Measurements from ENCODE around the gene TICAM1. TPM values are rescaled to one million over a fixed set of nuclear protein-coding genes. Genes with fewer than 3 reads are reported as not detected.

TICAM1 gene
- total RNA-seq, 2 donors from 2014 or later, result 2.9 to 4.6 TPM

DNA sequence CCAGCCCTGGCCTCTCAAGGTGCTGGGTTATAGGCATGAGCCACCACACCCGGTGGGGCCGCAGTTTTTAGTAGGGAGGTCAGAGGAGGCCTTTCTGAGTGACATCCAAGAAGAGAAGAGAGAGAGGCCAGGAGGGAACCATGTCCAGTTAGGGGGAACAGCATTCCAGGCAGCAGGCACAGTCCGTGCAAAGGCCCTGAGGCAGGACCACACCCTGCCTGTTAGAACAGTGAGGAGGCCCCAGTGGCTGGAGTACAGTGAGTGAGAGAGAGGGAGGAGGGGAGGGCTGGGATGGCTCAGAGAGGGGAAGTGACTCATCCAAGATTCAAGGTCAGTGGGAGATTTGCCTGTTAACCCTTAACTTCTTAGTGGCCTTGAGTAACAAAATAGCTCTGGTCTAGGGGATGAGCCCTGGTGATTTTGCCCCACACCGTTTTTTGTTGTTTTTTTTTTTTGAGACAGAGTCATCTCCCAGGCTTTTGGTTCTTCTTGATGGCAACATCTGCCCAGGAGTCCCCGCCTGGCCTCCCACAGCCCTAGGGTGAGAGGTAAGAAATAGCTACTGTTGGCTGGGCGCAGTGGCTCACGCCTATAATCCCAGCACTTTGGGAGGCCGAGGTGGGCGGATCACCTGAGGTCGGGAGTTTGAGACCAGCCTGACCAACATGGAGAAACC is 38.7 kb upstream of the TICAM1 start:
- Histone ChIP-seq H3K4me3 (ENCODE audit: low read length) (no peak overlapping the region), H3K27me3 (ENCODE audit: control insufficient read depth, insufficient read depth, low read length, poor library complexity, severe bottlenecking) (no peaks in the 10 kb centered on the region), H3K9me3 (ENCODE audit: control insufficient read depth, low read length) (no peaks in the 10 kb centered on the region), H3K27ac (ENCODE audit: low read depth, low read length) (no peak overlapping the region), H3K9ac (ENCODE audit: extremely low read depth, low read length, poor library complexity, severe bottlenecking) (no peak overlapping the region), H3K4me1 (ENCODE audit: control insufficient read depth, insufficient read depth, low read length) (no peaks in the 10 kb centered on the region), H3K36me3 (ENCODE audit: control insufficient read depth, insufficient read depth, low read length) (no peaks in the 10 kb centered on the region)
- Mint-ChIP-seq H3K4me3 (no peak overlapping the region), H3K4me1 (peaks cover 5% of the 10 kb centered on the region), H3K36me3 (ENCODE audit: low read depth) (no peaks in the 10 kb centered on the region), H3K9me3 (no peaks in the 10 kb centered on the region), H3K27me3 (ENCODE audit: insufficient read depth) (no peaks in the 10 kb centered on the region), H3K27ac (no peak overlapping the region)
- 66 to 80% methylated on average over 4 to 10 of the region's 10 CpGs for WGBS, 2 experiments (ENCODE audit: insufficient coverage in 1 of 2, insufficient read length in 1 of 2)
- TF ChIP-seq, protein P1, sequence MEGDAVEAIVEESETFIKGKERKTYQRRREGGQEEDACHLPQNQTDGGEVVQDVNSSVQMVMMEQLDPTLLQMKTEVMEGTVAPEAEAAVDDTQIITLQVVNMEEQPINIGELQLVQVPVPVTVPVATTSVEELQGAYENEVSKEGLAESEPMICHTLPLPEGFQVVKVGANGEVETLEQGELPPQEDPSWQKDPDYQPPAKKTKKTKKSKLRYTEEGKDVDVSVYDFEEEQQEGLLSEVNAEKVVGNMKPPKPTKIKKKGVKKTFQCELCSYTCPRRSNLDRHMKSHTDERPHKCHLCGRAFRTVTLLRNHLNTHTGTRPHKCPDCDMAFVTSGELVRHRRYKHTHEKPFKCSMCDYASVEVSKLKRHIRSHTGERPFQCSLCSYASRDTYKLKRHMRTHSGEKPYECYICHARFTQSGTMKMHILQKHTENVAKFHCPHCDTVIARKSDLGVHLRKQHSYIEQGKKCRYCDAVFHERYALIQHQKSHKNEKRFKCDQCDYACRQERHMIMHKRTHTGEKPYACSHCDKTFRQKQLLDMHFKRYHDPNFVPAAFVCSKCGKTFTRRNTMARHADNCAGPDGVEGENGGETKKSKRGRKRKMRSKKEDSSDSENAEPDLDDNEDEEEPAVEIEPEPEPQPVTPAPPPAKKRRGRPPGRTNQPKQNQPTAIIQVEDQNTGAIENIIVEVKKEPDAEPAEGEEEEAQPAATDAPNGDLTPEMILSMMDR (conservative IDR thresholded peaks at IDR 0.05), result no peak
- DNase-seq, result peak; percentile 81

DNA sequence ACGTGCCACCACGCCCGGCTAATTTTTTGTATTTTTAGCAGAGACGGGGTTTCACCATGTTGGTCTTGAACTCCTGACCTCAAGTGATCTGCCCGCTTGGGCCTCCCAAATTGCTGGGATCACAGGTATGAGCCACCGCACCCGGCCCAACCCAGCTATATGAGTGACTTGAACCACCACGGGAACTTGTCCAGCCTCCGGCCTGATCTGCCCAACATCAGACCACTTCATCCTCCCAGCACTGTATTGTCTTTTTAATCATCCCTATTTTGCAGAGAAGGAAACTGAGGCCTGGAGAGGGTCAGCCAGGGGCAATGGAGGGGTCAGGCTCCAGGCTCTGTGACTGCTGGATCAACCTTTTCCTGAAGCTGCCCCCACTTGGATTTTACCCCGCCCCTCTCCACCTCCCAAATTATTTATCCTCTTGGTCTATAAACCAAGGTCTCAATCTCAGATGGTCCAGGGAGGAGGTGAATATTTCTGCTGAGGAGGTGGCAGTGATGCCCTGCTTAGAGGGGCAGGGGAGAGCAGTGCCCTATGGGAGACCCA is 36.8 kb upstream of the TICAM1 start:
- Mint-ChIP-seq H3K27ac (no peak overlapping the region), H3K4me3 (peak overlapping the region; percentile 78)
- no peak overlapping the region for H3K27ac ChIP-seq (ENCODE audit: low read depth, low read length)

DNA sequence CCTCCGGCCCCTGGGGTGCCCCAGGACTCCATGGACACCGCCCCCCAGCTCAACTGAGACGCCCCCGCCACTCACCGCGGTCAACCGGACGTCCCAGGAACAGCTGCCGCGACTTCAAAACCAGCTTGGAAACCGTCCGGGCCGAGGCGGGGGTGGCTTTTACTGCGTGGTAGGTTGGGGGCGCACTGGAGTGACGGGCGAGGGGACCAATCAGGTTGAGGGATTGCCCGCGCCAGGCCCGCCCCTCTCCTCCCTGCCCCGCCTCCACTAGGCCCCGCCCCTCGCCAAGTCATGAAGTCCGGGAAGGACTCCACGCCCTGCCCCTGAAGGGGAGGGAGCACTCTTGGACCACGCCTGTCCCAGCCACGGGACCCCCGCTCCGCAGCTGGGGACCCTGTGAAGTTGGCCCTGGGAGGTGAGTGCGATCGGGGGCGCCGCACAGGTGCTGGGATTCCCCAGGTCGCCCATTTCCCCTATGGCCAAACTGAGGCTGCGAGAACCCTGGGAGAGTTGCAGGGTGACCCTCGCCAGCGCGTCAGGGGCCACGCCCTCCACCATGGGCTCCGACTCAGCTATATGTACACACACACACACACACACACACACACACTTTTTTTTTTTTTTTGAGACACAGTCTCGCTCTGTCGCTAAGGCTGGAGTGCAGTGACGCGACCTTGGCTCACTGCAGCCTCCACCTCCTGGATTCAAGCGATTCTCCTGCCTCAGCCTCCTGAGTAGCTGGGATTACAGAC is 36.2 kb upstream of the TICAM1 start, which contains the start of gene PLIN3:
PLIN3 (minus strand) TSS at position 134 of the 752 bp plus-strand sequence. CDS start 6,273 bp downstream, outside the sequence.
- Mint-ChIP-seq H3K4me3 (peak within 1 kb of the TSS; percentile 78), H3K27ac (peak within 1 kb of the TSS; percentile 79), H3K27me3 (ENCODE audit: insufficient read depth) (no peaks in the 10 kb centered on the region), H3K4me1 (peaks cover 5% of the 10 kb centered on the region), H3K9me3 (no peaks in the 10 kb centered on the region), H3K36me3 (ENCODE audit: low read depth) (peaks cover 9% of the 10 kb centered on the region)
- DNase-seq, result peak; percentile 99
- Histone ChIP-seq H3K9ac (ENCODE audit: extremely low read depth, low read length, poor library complexity, severe bottlenecking) (peak within 1 kb of the TSS; percentile 86), H3K36me3 (ENCODE audit: control insufficient read depth, insufficient read depth, low read length) (peaks cover 8% of the 10 kb centered on the region), H3K4me1 (ENCODE audit: control insufficient read depth, insufficient read depth, low read length) (no peaks in the 10 kb centered on the region), H3K27ac (ENCODE audit: low read depth, low read length) (no peak within 1 kb of the TSS), H3K4me3 (ENCODE audit: low read length) (peak within 1 kb of the TSS; percentile 94), H3K27me3 (ENCODE audit: control insufficient read depth, insufficient read depth, low read length, poor library complexity, severe bottlenecking) (no peaks in the 10 kb centered on the region), H3K9me3 (ENCODE audit: control insufficient read depth, low read length) (no peaks in the 10 kb centered on the region)
- TF ChIP-seq, protein P1 (conservative IDR thresholded peaks at IDR 0.05), result no peak
- 12 to 40% methylated on average over 8 to 46 of the region's 46 CpGs for WGBS, 2 experiments (ENCODE audit: insufficient coverage in 1 of 2, insufficient read length in 1 of 2)

More for the DNA sequence above, 36.8 kb upstream of the TICAM1 start:
- H3K9me3 ChIP-seq (ENCODE audit: control insufficient read depth, low read length), result no peaks in the 10 kb centered on the region
- H3K4me1 ChIP-seq (ENCODE audit: control insufficient read depth, insufficient read depth, low read length), result no peaks in the 10 kb centered on the region
- WGBS, 2 experiments (ENCODE audit: insufficient coverage in 1 of 2, insufficient read length in 1 of 2), result 94 to 99% methylated on average over 8 to 10 of the region's 10 CpGs
- Mint-ChIP-seq H3K4me1 (peaks cover 5% of the 10 kb centered on the region), H3K27me3 (ENCODE audit: insufficient read depth) (no peaks in the 10 kb centered on the region), H3K36me3 (ENCODE audit: low read depth) (peaks cover 6% of the 10 kb centered on the region), H3K9me3 (no peaks in the 10 kb centered on the region)
- no peak overlapping the region for H3K4me3 ChIP-seq (ENCODE audit: low read length)
- peaks cover 8% of the 10 kb centered on the region for H3K36me3 ChIP-seq (ENCODE audit: control insufficient read depth, insufficient read depth, low read length)
- TF ChIP-seq, protein P1 (conservative IDR thresholded peaks at IDR 0.05), result no peak
- no peak for DNase-seq
- H3K27me3 ChIP-seq (ENCODE audit: control insufficient read depth, insufficient read depth, low read length, poor library complexity, severe bottlenecking), result no peaks in the 10 kb centered on the region
- H3K9ac ChIP-seq (ENCODE audit: extremely low read depth, low read length, poor library complexity, severe bottlenecking), result no peak overlapping the region
